ENCODE results near the gene SLC66A1.

Gene SLC66A1

DNA sequence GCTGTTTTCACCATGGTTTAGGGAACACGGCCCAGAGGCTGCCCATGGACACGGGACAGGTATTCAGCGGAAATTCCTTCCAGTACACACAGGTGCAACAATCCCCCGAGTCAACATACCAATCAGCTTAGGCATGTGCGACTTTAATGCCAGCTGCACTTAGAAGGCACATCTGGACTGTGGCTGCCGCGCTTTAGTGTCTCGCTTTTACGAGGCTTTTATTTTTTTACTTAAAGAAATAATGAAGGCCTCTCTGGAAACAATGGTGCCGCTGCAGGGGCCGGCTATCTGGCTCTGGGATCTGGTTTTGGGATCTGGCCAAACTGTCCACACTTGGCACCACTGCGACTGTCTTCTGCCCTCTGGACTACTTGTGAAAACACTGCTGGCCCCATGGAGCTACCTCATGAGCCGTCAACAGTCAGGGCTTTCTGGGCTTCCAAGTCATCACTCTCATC, 55.5 kb downstream of the SLC66A1 start:
- H3K9me3 ChIP-seq (ENCODE audit: control insufficient read depth, low read length) = no peaks in the 10 kb centered on the region
- peaks cover 64% of the 10 kb centered on the region for H3K79me1 ChIP-seq (replicated peaks; ENCODE audit: low read length, poor library complexity, severe bottlenecking)
- WGBS = 98% methylated on average over 13 of the region's 13 CpGs

DNA sequence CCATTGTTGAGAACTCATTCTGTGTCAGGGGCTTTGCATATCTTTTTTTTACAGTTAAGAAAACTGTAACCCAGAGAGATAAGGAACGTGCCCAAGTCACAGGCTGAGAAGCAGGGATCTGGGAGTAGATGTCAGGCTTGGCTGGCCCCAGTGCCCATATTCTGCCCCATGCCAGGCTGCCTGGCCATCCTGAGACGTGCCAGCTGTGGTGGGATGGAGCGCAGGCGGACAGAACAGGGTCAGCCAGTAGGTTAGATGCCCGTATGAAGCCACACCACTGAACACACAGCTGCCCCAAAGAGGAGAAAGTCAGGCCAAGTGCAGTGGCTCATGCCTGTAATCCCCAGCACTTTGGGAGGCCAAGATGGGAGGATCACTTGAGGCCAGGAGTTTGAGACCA, 55.9 kb downstream of the SLC66A1 start:
- Histone ChIP-seq H2BK12ac (ENCODE audit: low read length in 2 of 2) (no peak overlapping the region), H3K23ac (ENCODE audit: low read length in 2 of 2) (no peak overlapping the region), H2BK5ac (ENCODE audit: low read depth, low read length, poor library complexity, severe bottlenecking) (no peak overlapping the region), H2AFZ (ENCODE audit: low read depth, low read length) (no peak overlapping the region), H2BK15ac (ENCODE audit: low read depth, poor library complexity, severe bottlenecking) (no peak overlapping the region), H3K18ac (ENCODE audit: low read depth in 1 of 2, low read length in 2 of 2) (no peak overlapping the region), H3K36me3 (ENCODE audit: control insufficient read depth in 1 of 2, insufficient read depth in 2 of 2, low read depth in 1 of 2, low read length in 2 of 2) (peaks cover 49 to 66% of the 10 kb centered on the region in 2 experiments), H3K4me1 (ENCODE audit: control insufficient read depth, insufficient read depth, low read depth, low read length) (peaks cover 8% of the 10 kb centered on the region), H3K4me3 (ENCODE audit: insufficient read depth in 1 of 2, low read depth in 1 of 2, low read length in 2 of 2) (no peak overlapping the region), H3K14ac (ENCODE audit: low read length in 2 of 2) (peak overlapping the region in 1 of 2 experiments; percentile 26), H2AK5ac (ENCODE audit: low read length, severe bottlenecking) (no peak overlapping the region), H3K79me1 (replicated peaks; ENCODE audit: low read length, poor library complexity, severe bottlenecking) (peaks cover 62% of the 10 kb centered on the region), H3K9me3 (ENCODE audit: control insufficient read depth, low read length) (no peaks in the 10 kb centered on the region), H3K27ac (ENCODE audit: low read length, poor library complexity, severe bottlenecking) (no peak overlapping the region), H3K4me2 (ENCODE audit: low read length, poor library complexity, severe bottlenecking) (no peak overlapping the region), H4K91ac (ENCODE audit: low read length) (no peak overlapping the region), H3K4ac (ENCODE audit: low read depth in 1 of 2, low read length in 2 of 2) (no peak overlapping the region), H3K27me3 (ENCODE audit: control insufficient read depth in 1 of 2, insufficient read depth in 1 of 2, low read length in 2 of 2) (no peaks in the 10 kb centered on the region), H3K9ac (ENCODE audit: low read length) (no peak overlapping the region), H4K8ac (ENCODE audit: low read length) (no peak overlapping the region), H2BK120ac (ENCODE audit: low read depth, low read length) (no peak overlapping the region)
- no peak for DNase-seq
- WGBS = 97% methylated on average over 5 of the region's 5 CpGs

More for the DNA sequence above, 55.5 kb downstream of the SLC66A1 start:
- Histone ChIP-seq H2AK5ac (ENCODE audit: low read length, severe bottlenecking) (no peak overlapping the region), H2BK15ac (ENCODE audit: low read depth, poor library complexity, severe bottlenecking) (no peak overlapping the region), H3K4me1 (ENCODE audit: control insufficient read depth, insufficient read depth, low read depth, low read length) (peaks cover 8% of the 10 kb centered on the region), H3K18ac (ENCODE audit: low read depth in 1 of 2, low read length in 2 of 2) (no peak overlapping the region), H2BK12ac (ENCODE audit: low read length in 2 of 2) (no peak overlapping the region), H2AFZ (ENCODE audit: low read depth, low read length) (no peak overlapping the region), H3K4me3 (ENCODE audit: insufficient read depth in 1 of 2, low read depth in 1 of 2, low read length in 2 of 2) (no peak overlapping the region), H4K8ac (ENCODE audit: low read length) (no peak overlapping the region), H3K4ac (ENCODE audit: low read depth in 1 of 2, low read length in 2 of 2) (no peak overlapping the region), H2BK120ac (ENCODE audit: low read depth, low read length) (no peak overlapping the region), H3K23ac (ENCODE audit: low read length in 2 of 2) (no peak overlapping the region), H3K4me2 (ENCODE audit: low read length, poor library complexity, severe bottlenecking) (no peak overlapping the region), H3K36me3 (ENCODE audit: control insufficient read depth in 1 of 2, insufficient read depth in 2 of 2, low read depth in 1 of 2, low read length in 2 of 2) (peaks cover 52 to 69% of the 10 kb centered on the region in 2 experiments), H3K14ac (ENCODE audit: low read length in 2 of 2) (no peak overlapping the region), H3K27me3 (ENCODE audit: control insufficient read depth in 1 of 2, insufficient read depth in 1 of 2, low read length in 2 of 2) (no peaks in the 10 kb centered on the region), H4K91ac (ENCODE audit: low read length) (no peak overlapping the region), H3K27ac (ENCODE audit: low read length, poor library complexity, severe bottlenecking) (no peak overlapping the region), H2BK5ac (ENCODE audit: low read depth, low read length, poor library complexity, severe bottlenecking) (no peak overlapping the region), H3K9ac (ENCODE audit: low read length) (no peak overlapping the region)
- DNase-seq = no peak

DNA sequence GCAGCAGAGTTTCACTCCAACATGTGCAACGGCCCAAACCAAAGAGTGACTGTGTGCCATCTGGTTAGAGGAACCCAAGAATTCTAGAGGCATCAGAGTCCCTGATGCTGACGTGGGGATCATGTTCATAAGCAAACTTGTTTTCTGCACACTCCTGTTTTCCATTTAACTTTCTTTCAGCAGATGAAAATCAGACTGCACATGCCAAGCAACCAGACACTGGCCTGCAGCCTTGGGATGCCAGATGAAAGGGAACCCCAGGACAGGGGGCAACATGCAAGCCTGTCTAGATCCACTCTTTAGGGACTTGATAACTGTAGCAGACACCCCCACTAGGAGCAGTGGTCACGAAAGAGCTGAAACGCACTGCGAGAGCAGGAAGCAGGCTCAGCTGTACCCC, 56.8 kb downstream of the SLC66A1 start:
- Histone ChIP-seq H3K27ac (ENCODE audit: low read length, poor library complexity, severe bottlenecking) (no peak overlapping the region), H3K14ac (ENCODE audit: low read length in 2 of 2) (no peak overlapping the region), H3K4ac (ENCODE audit: low read depth in 1 of 2, low read length in 2 of 2) (no peak overlapping the region), H3K18ac (ENCODE audit: low read depth in 1 of 2, low read length in 2 of 2) (no peak overlapping the region), H3K36me3 (ENCODE audit: control insufficient read depth in 1 of 2, insufficient read depth in 2 of 2, low read depth in 1 of 2, low read length in 2 of 2) (peaks cover 51 to 68% of the 10 kb centered on the region in 2 experiments), H4K8ac (ENCODE audit: low read length) (no peak overlapping the region), H2AK5ac (ENCODE audit: low read length, severe bottlenecking) (no peak overlapping the region), H3K27me3 (ENCODE audit: control insufficient read depth in 1 of 2, insufficient read depth in 1 of 2, low read length in 2 of 2) (no peaks in the 10 kb centered on the region), H3K4me1 (ENCODE audit: control insufficient read depth, insufficient read depth, low read depth, low read length) (peaks cover 8% of the 10 kb centered on the region), H3K4me2 (ENCODE audit: low read length, poor library complexity, severe bottlenecking) (no peak overlapping the region), H3K79me1 (replicated peaks; ENCODE audit: low read length, poor library complexity, severe bottlenecking) (peaks cover 64% of the 10 kb centered on the region), H3K9me3 (ENCODE audit: control insufficient read depth, low read length) (no peaks in the 10 kb centered on the region), H3K23ac (ENCODE audit: low read length in 2 of 2) (no peak overlapping the region), H2BK5ac (ENCODE audit: low read depth, low read length, poor library complexity, severe bottlenecking) (no peak overlapping the region), H2BK120ac (ENCODE audit: low read depth, low read length) (no peak overlapping the region), H3K4me3 (ENCODE audit: insufficient read depth in 1 of 2, low read depth in 1 of 2, low read length in 2 of 2) (no peak overlapping the region), H4K91ac (ENCODE audit: low read length) (no peak overlapping the region), H2BK12ac (ENCODE audit: low read length in 2 of 2) (no peak overlapping the region), H3K9ac (ENCODE audit: low read length) (no peak overlapping the region), H2BK15ac (ENCODE audit: low read depth, poor library complexity, severe bottlenecking) (no peak overlapping the region), H2AFZ (ENCODE audit: low read depth, low read length) (no peak overlapping the region)
- no peak for DNase-seq
- WGBS = 98% methylated on average over 5 of the region's 5 CpGs

DNA sequence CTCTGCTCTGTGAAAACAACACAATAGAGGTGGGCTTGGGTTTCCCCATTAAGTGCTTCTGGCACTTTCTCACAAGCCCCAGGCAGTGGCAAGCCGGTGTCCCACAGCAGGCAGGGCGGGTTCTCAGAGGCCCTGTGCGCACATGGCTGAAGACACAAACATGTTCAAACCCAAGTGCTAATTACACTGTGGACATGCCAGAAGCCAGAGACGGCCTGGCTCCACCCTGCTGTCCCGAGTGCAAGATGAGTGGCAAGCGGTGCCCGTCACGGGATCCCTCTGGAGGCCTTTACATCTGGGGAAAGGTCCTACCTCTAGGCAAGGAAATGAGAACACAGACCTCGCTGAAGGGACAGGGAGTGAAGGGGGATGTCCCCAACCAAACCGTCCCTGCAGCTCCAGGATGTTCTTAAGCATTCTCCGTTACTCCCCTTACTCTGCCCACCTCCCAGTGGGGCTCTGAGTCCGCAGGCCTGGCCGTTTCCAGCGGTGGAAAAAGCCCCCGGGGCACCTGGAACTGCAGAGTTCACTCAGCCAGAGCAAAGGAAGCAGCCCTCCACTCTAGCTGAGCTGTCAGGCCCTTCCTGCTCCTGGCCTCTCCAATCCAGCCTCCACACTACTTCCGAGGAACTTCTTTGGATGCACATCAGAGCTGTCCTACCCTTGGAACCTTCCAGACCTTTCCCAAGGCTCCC, 57.4 kb downstream of the SLC66A1 start:
- Histone ChIP-seq H3K18ac (ENCODE audit: low read depth in 1 of 2, low read length in 2 of 2) (no peak overlapping the region), H3K27me3 (ENCODE audit: control insufficient read depth in 1 of 2, insufficient read depth in 1 of 2, low read length in 2 of 2) (no peaks in the 10 kb centered on the region), H3K27ac (ENCODE audit: low read length, poor library complexity, severe bottlenecking) (no peak overlapping the region), H3K79me1 (replicated peaks; ENCODE audit: low read length, poor library complexity, severe bottlenecking) (peaks cover 68% of the 10 kb centered on the region), H3K14ac (ENCODE audit: low read length in 2 of 2) (no peak overlapping the region), H3K9ac (ENCODE audit: low read length) (no peak overlapping the region), H2BK12ac (ENCODE audit: low read length in 2 of 2) (no peak overlapping the region), H2BK120ac (ENCODE audit: low read depth, low read length) (no peak overlapping the region), H4K8ac (ENCODE audit: low read length) (no peak overlapping the region), H2AK5ac (ENCODE audit: low read length, severe bottlenecking) (no peak overlapping the region), H3K4me3 (ENCODE audit: insufficient read depth in 1 of 2, low read depth in 1 of 2, low read length in 2 of 2) (no peak overlapping the region), H2AFZ (ENCODE audit: low read depth, low read length) (no peak overlapping the region), H4K91ac (ENCODE audit: low read length) (no peak overlapping the region), H3K4ac (ENCODE audit: low read depth in 1 of 2, low read length in 2 of 2) (no peak overlapping the region), H3K36me3 (ENCODE audit: control insufficient read depth in 1 of 2, insufficient read depth in 2 of 2, low read depth in 1 of 2, low read length in 2 of 2) (peaks cover 51 to 74% of the 10 kb centered on the region in 2 experiments), H3K4me1 (ENCODE audit: control insufficient read depth, insufficient read depth, low read depth, low read length) (peaks cover 8% of the 10 kb centered on the region), H3K4me2 (ENCODE audit: low read length, poor library complexity, severe bottlenecking) (no peak overlapping the region), H2BK15ac (ENCODE audit: low read depth, poor library complexity, severe bottlenecking) (no peak overlapping the region), H2BK5ac (ENCODE audit: low read depth, low read length, poor library complexity, severe bottlenecking) (no peak overlapping the region), H3K23ac (ENCODE audit: low read length in 2 of 2) (no peak overlapping the region), H3K9me3 (ENCODE audit: control insufficient read depth, low read length) (no peaks in the 10 kb centered on the region)
- no peak for DNase-seq
- WGBS = 95% methylated on average over 16 of the region's 16 CpGs

Data from mesenchymal stem cell (in vitro differentiated cells and primary cell).